Sigmoid colon (tissue), 4 donors: ENCODE data around the gene EPHB1.

Experiments
- CTCF ChIP-seq, 4 experiments: fragments of 450-650 bp in 3 of 4; fragments of 200-600 bp in 1 of 4; IDR thresholded peaks; one replicate each; pipeline ENCODE4 v1.5.1; 2016 to 2019; ENCODE audit warnings: antibody characterized with exemption in 4 of 4, mild to moderate bottlenecking in 3 of 4, moderate library complexity in 2 of 4
- POLR2AphosphoS5 ChIP-seq, 4 donors: sonication (generic); formaldehyde crosslinking; IDR thresholded peaks; one replicate each; pipeline ENCODE4 v1.6.1; 2017; ENCODE audit warnings: antibody characterized with exemption in 4 of 4

DNA sequence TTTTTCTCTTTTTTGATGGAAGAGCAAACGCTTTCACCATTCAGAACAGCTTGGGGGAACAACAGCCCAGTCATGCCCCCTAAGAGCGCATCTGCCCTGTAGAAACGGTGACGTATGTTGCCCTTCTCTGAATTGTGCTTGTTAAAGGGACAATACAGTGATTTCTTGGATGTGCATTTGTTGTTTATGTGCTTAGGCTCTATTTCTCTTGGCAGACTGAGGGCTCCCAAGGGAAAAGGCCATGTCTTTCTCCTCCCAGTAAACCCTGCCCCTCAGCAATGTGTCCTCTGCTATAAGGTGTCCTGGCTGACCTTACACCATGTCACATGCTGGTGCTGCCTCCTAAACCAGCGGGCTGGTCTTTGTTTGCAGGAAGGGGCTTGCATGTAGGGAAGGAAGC lies 346.1 kb downstream of the EPHB1 start:
- TF ChIP-seq CTCF (IDR thresholded peaks at IDR 0.05) (no peak), POLR2AphosphoS5 (IDR thresholded peaks at IDR 0.05) (no peak)
